GM21360 (cell line): ENCODE measurements around the gene MINDY1.

Source experiments
- ATAC-seq: cut with Tn5 transposase; IDR thresholded peaks from one replicate; pipeline ENCODE4 v1.9.1; 2021; ENCODE audit warnings: mild to moderate bottlenecking, moderate library complexity; ENCODE audit not compliant: unreplicated experiment

MINDY1 gene

GRCh38 chr1:151006327-151007052, at the start of gene MINDY1:
TSS of gene MINDY1 (minus strand) at chr1:151006902. CDS start at chr1:151002617, 4,285 bp downstream.
- no peak for ATAC-seq

GRCh38 chr1:151056149-151056548, 49.4 kb upstream of the MINDY1 start:
- ATAC-seq, result no peak

GRCh38 chr1:151055581-151055980, 48.9 kb upstream of the MINDY1 start:
- no peak for ATAC-seq

DNA sequence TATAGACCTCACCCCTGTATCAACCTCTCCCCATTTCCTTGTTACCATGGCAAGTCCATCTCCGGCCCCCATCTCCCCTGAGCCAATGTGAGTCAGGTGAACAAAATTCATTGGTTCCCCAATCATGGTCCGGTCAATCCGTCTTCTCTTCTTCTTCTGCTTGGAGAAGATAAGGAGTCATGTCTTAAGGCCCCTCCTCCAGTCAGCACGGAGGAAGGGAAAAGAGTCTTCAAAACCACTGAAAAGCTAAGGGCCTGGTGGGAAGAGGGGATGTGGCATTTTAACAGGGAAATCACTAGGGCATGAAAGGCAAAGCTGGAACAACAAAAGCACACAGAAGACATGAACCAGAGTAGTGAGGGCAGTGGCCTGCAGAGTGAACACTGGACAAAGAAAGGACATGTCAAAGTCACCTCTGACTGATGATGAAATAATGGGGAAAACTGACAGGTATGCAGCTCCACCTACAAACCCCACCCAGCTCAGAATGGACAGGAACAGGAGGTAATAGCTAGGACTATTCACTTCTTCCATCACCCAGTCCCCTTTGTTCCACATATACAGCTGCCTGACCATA, 48.4 kb upstream of the MINDY1 start:
- no peak for ATAC-seq

- ATAC-seq, result no peak
Observed at GRCh38 chr1:151051356-151052009, 44.8 kb upstream of the MINDY1 start.

DNA sequence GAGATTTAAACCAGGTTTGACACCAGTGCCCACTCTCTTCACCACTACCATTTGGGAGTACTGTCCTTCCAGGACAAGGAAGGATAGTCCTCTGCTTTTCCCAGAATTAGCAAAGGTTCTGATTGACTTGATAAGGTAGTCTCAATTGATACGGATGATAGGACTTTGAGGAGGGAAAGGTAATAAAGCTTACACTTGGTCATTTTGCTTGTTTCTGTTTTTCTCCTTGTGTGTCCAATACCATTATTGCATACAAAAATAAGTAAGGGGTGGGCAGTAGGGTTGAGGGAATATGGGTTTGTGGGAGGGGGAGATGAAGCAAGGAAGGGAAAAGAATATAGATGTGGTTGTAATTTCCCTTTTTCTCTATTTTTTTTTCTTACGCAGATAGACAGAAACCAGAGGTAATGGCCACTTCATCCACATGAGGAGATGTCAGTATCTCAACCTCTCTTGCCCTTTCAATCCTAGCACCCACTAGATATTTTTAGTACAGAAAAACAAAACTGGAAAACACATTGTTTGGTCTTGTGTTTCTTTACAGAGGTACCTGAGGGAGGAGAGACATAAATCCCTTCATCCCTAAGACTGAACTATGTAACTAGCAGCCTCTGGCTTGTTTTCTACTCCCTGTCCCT, 43.5 kb upstream of the MINDY1 start:
- ATAC-seq, result no peak

GRCh38 chr1:151049458-151049857, 42.8 kb upstream of the MINDY1 start:
- no peak for ATAC-seq

GRCh38 chr1:151048645-151049032, 41.9 kb upstream of the MINDY1 start:
- ATAC-seq, result no peak

- peak; percentile 69 for ATAC-seq
Observed at GRCh38 chr1:151047925-151048644, 41.4 kb upstream of the MINDY1 start.

- peak; percentile 32 for ATAC-seq
Observed at GRCh38 chr1:151047591-151047924, 40.9 kb upstream of the MINDY1 start, which contains the start of gene C1orf56. TSS of gene C1orf56 (plus strand) at chr1:151047751. CDS start at chr1:151047848, 97 bp downstream.

GRCh38 chr1:151043163-151043562, 36.5 kb upstream of the MINDY1 start:
- ATAC-seq, result no peak

GRCh38 chr1:151039521-151039920, 32.8 kb upstream of the MINDY1 start:
- no peak for ATAC-seq

DNA sequence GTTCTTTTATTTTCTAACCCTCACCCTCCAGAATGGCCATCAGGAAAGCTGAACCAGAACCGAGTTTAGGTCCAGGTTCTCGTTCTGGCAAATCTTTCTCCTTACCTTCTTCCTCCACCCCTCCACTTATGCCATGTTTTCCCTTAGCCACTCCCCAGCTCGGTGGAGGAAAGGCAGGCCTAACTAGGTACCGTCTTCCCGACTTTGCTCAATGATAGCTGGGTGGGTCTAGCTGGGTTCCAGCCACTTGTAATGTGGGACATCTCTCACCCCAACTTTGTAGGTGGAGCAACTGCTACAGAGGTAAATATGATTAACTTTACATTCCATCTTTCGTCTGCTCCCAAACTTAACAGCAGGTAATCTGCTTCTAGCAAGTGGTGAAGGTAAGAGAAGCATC, 30.3 kb upstream of the MINDY1 start:
- ATAC-seq, result no peak

GRCh38 chr1:151036356-151036755, 29.7 kb upstream of the MINDY1 start, which contains the start of gene BNIPL:
TSS of gene BNIPL (plus strand) at chr1:151036586. CDS start at chr1:151036726, 140 bp downstream.
- no peak for ATAC-seq

DNA sequence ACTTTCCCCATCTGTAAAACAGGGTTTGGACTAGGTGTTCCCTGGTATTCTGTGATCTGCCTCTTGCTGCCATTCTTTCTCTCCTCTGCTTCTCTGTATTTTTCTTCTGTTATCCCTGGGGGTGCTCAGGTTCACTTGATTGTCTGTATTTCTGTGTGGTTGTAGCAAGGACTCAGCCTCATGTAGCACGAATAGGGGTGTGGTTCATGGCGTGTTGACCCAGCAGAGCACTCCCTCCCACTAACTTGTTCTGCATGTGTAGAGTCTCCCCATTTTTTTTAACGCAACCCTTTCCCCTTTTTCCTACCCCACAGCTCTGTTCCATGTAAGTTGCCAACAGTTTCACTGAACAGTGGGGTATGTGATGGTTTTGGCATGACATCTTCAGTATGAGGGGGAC, 28.5 kb upstream of the MINDY1 start:
- no peak for ATAC-seq

DNA sequence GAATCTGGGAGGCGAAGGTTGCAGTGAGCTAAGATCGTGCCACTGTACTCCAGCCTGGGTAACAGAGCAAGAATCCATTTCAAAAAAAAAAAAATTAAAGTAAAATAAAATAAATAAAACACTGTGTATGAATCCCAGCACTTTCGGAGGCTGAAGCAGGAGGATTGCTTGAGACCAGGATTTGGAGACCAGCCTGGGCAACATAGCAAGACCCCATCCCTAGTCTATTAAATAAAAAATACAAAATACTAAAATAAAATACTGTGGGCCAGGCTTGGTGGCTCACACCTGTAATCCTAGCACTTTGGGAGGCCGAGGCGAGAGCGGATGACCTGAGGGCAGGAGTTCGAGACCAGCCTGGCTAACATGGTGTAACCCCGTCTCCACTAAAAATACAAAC, 25.5 kb upstream of the MINDY1 start:
- ATAC-seq, result no peak

- ATAC-seq, result no peak
Observed at GRCh38 chr1:151026460-151026859, 19.8 kb upstream of the MINDY1 start.

DNA sequence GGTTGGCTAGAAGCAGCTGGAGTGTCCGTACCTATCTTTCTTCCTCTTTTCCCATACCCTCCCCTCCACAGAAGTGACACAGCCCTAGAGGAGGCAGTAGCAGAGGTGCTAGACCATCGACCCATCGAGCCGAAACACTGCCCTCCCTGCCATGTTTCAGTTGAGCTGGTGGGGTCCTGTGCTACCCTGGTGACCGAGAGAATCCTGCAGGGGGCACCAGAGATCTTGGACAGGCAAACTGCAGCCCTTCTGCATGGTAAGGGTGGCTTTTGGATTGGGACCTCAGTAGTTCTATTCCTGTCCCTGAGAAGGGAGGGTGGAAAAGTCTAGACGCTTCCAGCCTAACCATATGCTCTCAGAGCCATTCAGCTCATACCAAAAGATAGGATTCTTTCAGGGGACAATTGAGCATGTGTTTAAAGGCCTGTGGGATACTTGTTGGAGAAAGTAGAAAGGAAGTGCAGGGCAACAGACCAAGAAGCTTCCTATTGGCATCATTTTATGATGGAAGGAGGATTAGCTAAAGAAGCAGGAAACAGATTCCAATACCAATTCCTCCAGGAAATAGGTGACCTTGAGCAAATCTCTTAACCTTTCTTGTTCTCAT, 17.9 kb upstream of the MINDY1 start:
- no peak for ATAC-seq

DNA sequence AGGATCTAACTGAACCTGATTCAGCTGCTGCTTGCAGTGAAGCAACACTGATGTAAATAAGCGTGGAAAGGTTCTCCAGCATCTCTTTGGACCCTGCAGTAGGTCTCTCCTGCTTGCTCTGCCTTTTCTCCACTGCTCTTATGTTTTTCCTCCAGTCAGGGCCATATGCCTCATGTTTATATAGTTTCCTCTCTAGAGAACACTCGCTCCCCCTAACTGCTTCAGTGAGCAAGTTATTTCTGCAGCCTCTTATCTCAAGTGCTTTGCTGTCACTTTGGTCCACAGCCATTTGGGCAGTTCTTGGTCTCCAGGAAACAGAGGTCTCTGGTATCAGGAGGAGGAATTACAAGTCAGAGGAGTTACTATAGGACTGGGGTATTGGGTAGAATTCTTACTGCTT, 6.8 kb upstream of the MINDY1 start:
- no peak for ATAC-seq

DNA sequence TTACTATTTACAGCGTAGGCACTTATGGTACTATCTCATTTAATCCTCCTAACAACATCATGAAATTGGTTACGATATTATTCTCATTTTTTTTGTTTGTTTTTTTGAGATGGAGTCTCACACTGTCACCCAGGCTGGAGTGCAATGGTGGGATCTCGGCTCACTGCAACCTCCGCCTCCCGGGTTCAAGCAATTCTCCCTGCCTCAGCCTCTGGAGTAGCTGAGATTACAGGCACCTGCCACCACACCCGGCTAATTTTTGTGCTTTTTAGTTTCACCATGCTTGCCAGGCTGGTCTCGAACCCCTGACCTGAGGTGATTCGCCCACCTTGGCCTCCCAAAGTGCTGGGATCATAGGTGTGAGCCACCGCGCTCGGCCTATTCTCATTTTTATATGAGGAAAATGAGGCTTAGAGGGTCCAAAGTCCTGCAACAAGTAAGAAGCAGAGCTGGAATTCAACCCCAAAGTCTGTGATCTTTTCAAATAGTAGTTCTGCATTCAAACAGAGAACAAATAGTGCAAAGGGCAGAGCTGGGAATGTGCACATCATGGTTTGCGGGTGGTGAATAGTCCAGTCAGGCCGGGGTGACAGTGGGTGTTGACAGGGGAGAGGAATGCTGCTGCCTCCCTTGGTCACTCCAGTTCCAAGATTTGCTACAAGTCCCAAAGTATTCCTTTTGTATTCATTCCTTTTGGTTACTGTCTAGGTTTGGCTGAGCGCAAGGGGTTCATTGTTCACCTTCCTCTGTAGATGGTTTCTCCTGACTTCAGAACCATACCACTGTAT, 6.2 kb upstream of the MINDY1 start:
- no peak for ATAC-seq
